Gastrocnemius medialis (tissue), 4 donors: ENCODE measurements around the gene TEP1.

ENCODE experiments used
- POLR2A ChIP-seq, 2 donors: fragments of 450-650 bp; IDR thresholded peaks; one replicate each; pipeline ENCODE4 v1.6.1; 2017; ENCODE audit warnings: antibody characterized with exemption in 2 of 2, mild to moderate bottlenecking in 2 of 2, moderate library complexity in 2 of 2
- TF ChIP-seq, protein P1 (sequence below), 5 experiments: fragments of 450-650 bp in 3 of 5; fragments of 200-600 bp in 2 of 5; sonication (generic) in 2 of 5; IDR thresholded peaks in 4 of 5; conservative IDR thresholded peaks in 1 of 5; 1 replicate in 4 of 5; 2 replicates in 1 of 5; pipeline ENCODE4 v1.5.1; 2016 to 2019; ENCODE audit warnings: antibody characterized with exemption in 5 of 5, mild to moderate bottlenecking in 3 of 5, moderate library complexity in 3 of 5

DNA sequence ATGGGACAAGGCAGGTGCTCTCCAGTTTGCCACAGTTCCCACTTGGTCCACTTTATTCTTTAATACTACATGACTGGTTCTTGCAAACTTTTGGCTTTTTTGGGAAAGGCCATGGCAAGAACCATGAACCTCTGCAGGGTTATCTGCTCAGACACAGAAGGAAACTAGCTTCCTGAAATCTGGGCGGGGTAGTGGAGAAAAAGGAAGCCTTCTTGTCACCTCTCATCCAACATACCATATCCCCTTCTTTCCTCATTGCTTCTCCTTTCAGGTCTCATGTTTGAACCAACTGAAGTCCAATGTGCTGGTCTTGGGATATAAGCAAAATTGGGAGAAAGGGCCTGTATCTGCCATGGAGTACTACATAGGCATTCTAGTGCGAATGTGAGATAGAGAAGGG is 28.2 kb upstream of the TEP1 start:
- TF ChIP-seq POLR2A (IDR thresholded peaks at IDR 0.05): no peak
- TF ChIP-seq, protein P1, sequence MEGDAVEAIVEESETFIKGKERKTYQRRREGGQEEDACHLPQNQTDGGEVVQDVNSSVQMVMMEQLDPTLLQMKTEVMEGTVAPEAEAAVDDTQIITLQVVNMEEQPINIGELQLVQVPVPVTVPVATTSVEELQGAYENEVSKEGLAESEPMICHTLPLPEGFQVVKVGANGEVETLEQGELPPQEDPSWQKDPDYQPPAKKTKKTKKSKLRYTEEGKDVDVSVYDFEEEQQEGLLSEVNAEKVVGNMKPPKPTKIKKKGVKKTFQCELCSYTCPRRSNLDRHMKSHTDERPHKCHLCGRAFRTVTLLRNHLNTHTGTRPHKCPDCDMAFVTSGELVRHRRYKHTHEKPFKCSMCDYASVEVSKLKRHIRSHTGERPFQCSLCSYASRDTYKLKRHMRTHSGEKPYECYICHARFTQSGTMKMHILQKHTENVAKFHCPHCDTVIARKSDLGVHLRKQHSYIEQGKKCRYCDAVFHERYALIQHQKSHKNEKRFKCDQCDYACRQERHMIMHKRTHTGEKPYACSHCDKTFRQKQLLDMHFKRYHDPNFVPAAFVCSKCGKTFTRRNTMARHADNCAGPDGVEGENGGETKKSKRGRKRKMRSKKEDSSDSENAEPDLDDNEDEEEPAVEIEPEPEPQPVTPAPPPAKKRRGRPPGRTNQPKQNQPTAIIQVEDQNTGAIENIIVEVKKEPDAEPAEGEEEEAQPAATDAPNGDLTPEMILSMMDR (IDR thresholded peaks at IDR 0.05 in 4 of 5, conservative IDR thresholded peaks at IDR 0.05 in 1 of 5): no peak
